Measurements from ENCODE around the gene CMTM4.
A peak's percentile ranks its signal among the peaks of the same experiment; 100 is the strongest.

Gene CMTM4

GRCh38 chr16:66695471-66695934, 1.0 kb downstream of the CMTM4 start:
- TF ChIP-seq POLR2A (IDR thresholded peaks at IDR 0.05; ENCODE audit: extremely low read depth, insufficient read length) (no peak), MAX (IDR thresholded peaks at IDR 0.05; ENCODE audit: low read depth, low read length) (no peak), CTCF (IDR thresholded peaks at IDR 0.05; ENCODE audit: low read depth, low read length) (no peak), MYC (IDR thresholded peaks at IDR 0.05; ENCODE audit: low read depth, low read length) (no peak)
- H3K4me3 ChIP-seq (ENCODE audit: low read depth, low read length): peak overlapping the region; percentile 44
- peak; percentile 75 for DNase-seq (ENCODE audit: low read depth)

GRCh38 chr16:66693149-66693548, 3.4 kb downstream of the CMTM4 start:
- no peak for DNase-seq (ENCODE audit: low read depth)
- no peak for TF ChIP-seq MYC (IDR thresholded peaks at IDR 0.05; ENCODE audit: low read depth, low read length)
- TF ChIP-seq MAX (IDR thresholded peaks at IDR 0.05; ENCODE audit: low read depth, low read length): no peak
- no peak for TF ChIP-seq CTCF (IDR thresholded peaks at IDR 0.05; ENCODE audit: low read depth, low read length)
- no peak for TF ChIP-seq POLR2A (IDR thresholded peaks at IDR 0.05; ENCODE audit: extremely low read depth, insufficient read length)
- H3K4me3 ChIP-seq (ENCODE audit: low read depth, low read length): no peak overlapping the region

- DNase-seq (ENCODE audit: low read depth): no peak
- TF ChIP-seq CTCF (IDR thresholded peaks at IDR 0.05; ENCODE audit: low read depth, low read length): no peak
- TF ChIP-seq MAX (IDR thresholded peaks at IDR 0.05; ENCODE audit: low read depth, low read length): no peak
- no peak overlapping the region for H3K4me3 ChIP-seq (ENCODE audit: low read depth, low read length)
Observed at GRCh38 chr16:66692341-66692740, 4.2 kb downstream of the CMTM4 start.

GRCh38 chr16:66691234-66691633, 5.3 kb downstream of the CMTM4 start:
- TF ChIP-seq POLR2A (IDR thresholded peaks at IDR 0.05; ENCODE audit: extremely low read depth, insufficient read length) (no peak), CTCF (IDR thresholded peaks at IDR 0.05; ENCODE audit: low read depth, low read length) (no peak), MAX (IDR thresholded peaks at IDR 0.05; ENCODE audit: low read depth, low read length) (no peak), MYC (IDR thresholded peaks at IDR 0.05; ENCODE audit: low read depth, low read length) (no peak)
- H3K4me3 ChIP-seq (ENCODE audit: low read depth, low read length): no peak overlapping the region
- DNase-seq (ENCODE audit: low read depth): no peak

GRCh38 chr16:66690106-66690847, 6.3 kb downstream of the CMTM4 start:
- no peak for DNase-seq (ENCODE audit: low read depth)
- TF ChIP-seq POLR2A (IDR thresholded peaks at IDR 0.05; ENCODE audit: extremely low read depth, insufficient read length) (no peak), MAX (IDR thresholded peaks at IDR 0.05; ENCODE audit: low read depth, low read length) (no peak)
- no peak overlapping the region for H3K4me3 ChIP-seq (ENCODE audit: low read depth, low read length)

- no peak for TF ChIP-seq MAX (IDR thresholded peaks at IDR 0.05; ENCODE audit: low read depth, low read length)
- no peak for TF ChIP-seq CTCF (IDR thresholded peaks at IDR 0.05; ENCODE audit: low read depth, low read length)
- no peak for TF ChIP-seq MYC (IDR thresholded peaks at IDR 0.05; ENCODE audit: low read depth, low read length)
- TF ChIP-seq POLR2A (IDR thresholded peaks at IDR 0.05; ENCODE audit: extremely low read depth, insufficient read length): no peak
- no peak for DNase-seq (ENCODE audit: low read depth)
- no peak overlapping the region for H3K4me3 ChIP-seq (ENCODE audit: low read depth, low read length)
Observed at GRCh38 chr16:66689282-66689681, 7.3 kb downstream of the CMTM4 start.

Data from NB4 (cell line).